ENCODE measurements around the gene SLC19A1.

SLC19A1 gene

DNA sequence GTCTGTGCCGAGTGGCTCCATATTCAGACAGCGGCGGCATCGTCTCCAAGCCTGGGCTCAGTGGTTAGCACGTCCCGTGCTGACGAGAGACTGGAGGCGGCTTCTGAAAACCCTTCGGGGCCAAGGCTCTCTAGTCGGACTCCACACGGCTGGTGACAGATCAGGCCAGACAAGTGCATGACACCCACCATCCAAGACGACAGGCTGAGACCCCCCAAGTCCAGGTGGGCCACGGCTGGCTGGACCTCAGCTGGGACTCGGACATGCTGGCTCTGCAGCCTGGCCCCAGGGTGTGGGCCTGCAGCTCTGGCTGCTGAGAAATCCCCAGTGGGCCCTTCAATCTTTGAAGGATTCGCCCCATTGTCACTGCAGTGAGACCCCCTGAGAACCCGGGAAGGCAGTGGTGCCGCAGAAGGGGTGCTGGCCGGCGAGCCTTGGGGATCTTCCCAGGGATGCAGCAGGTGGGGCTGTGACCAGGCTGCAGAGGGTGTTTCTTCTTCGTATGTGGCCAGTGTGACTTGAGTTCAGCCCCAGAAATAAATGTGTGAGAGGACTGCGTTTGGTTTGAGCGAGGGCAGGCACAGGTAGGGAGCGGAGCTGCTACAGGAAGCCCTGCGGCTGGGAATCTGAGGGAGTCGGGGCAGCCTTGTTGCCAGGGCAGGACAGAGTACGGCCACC, 15.9 kb upstream of the SLC19A1 start:
- DNase-seq, result no peak

DNA sequence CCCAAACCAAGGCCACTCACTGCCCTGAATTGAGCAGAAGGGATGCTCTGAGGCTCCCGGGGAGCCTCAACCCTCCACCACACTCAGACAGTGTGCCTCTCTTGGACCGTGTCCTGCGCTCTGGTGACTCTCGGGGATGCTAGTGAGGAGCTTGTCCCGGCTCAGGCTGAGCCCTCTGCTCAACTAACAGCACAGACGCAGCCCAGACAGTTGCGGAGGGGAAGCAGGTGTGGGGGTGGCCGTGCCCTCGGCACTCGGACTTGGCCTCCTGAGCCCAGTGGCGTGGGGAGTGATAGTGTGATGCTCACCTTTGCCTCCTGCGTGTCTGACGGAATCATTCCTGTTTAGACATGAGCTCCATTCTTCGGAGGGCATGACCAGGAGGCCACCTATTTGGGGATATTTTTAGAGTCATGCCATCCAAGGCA, 15.4 kb upstream of the SLC19A1 start:
- no peak for DNase-seq

DNA sequence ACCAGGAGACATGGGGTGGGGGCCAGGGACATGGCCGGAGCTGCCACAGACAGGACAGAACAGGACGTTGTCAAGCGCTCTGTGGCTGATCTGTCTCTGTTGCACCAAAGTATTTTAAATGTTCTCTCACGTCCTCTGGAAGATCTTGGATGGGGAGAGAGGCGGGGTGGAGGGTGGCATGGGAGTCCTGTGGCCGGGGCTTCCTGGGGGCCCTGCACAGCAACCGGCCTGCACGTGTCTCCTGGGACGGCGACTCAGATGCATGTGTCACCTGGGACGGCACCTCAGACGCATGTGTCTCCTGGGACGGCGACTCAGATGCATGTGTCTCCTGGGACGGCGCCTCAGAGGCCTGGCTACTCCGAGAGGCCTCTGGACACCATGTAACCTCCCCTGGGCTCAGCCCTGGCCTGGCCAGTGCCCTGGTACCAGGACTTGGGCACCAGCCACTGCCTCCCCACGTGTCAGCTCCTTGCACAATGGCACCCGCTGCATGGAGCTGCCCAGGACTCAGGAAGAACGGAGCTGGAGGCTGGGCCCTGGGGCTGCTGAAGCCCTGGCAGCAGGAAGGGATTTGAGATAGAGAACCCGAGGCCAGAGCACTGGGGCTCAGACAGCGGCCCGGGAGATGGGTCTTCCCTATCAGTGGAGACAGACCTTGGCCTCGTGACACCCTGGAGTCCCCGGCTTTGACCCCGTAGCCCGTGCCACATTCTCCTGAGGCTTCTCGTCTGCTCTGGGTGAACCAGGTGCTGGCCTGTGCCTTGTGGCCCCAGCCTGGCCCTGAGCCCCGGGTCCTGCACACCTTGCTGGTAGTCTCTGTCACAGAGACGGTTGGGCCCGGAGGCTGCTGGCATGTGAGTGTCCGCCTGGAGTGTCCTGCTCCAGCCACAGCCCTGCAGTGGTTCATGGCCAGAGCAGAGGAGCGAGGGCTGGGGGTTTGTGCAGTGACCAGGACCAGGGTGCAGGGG, 14.7 kb upstream of the SLC19A1 start:
- no peak for DNase-seq

DNA sequence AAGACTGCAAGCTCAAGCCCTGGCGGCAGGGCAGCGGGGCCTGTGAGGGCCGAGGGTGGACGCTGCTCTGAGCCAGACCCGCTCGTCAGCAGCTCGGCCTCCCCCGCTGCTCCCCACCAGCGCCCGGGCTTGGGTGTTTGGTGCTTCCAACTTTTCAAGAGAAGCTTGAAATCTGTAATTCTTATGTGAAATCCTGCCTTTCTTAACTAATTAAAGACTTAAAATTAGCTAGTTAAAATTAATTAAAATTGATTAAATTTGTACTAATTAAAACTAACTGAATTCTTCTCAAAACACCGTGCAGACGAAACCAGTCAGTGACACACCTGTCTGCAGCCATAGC, 14.0 kb upstream of the SLC19A1 start:
- DNase-seq, result no peak

DNA sequence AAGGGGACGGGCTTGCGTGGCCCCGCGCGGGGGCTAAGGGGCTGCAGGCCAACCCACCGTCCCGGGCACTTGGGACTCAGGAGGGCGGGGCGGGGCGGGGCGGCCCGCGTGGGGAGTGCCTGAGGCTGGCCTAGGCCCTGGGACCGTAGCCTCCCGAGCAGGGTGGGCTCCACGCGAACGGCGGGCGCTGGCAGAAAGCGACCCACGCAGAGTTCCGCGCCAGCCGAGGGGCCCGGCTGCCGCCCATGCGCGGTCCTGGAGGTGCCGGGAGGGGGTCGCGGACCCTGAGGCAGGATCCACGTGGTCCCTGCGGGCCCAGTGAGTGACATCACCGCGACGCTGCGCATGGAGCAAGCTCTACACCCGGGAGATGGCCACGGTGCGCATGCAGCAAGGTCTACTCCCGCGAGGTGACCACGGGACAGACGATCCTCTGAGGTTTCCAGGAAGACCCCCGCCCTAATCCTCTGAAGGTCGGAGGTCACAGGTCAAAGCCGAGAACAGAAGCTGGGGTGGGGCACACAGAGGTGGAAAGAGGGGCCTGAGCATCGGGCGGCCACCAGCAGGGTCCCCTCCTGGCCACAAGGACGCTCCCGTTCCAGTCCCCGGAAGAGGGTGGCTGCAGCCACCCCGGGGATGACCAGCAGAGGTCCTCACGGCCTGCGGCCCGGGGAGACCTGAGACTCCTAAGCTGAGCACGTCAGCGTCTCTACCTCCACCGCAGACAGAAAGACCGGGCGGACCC, 13.5 kb upstream of the SLC19A1 start:
- DNase-seq, result peak; percentile 73 to 75

DNA sequence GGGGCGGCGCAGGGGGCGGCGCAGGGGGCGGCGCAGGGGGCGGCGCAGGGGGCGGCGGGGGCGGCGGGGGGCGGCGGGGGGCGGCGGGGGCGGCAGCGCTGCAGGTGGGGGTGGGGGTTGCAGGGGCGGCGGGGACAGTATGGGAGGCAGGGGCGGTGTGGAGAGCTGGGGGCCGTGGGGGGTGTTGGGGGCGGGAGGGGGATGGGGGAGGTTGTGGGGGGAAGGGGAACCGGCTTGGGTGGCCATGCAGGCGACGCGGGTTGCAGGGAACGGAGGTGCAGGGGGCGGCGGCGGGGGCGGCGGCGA, 13.0 kb upstream of the SLC19A1 start:
- DNase-seq, result no peak

DNA sequence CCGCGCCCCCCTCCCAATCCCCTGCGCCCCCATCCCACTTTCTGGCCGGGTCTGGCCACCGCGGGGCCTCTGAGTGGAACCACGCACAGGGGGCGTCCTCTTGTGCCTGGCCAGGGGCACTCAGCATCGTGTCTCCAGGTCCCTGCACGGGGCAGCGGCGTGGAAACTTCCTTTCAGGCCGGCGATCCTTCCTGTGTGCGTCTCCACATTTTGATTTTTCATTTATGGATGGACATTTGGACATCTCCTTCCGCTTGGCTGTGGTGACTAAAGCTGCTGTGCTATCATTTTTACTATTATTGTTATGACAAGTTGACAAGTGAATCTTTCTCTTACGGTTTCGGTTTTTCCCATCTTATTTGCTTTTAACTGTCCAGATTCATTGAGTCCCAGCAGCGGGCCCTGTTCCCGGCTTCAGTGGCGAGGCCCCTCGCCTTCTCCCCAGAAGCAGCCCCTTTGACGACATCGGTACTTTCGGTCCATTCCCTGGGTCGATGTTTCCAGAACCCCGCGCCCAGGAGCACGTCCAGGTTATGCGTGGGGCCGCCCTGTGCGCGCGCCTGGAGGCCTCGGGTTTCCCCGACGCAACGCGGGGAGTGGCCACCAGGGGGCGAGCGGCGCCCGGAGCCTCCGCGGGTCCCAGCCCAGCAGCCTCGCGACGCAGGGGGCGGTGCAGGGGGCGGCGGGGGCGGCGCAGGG, 12.4 kb upstream of the SLC19A1 start:
- peak; percentile 73 to 74 for DNase-seq

DNA sequence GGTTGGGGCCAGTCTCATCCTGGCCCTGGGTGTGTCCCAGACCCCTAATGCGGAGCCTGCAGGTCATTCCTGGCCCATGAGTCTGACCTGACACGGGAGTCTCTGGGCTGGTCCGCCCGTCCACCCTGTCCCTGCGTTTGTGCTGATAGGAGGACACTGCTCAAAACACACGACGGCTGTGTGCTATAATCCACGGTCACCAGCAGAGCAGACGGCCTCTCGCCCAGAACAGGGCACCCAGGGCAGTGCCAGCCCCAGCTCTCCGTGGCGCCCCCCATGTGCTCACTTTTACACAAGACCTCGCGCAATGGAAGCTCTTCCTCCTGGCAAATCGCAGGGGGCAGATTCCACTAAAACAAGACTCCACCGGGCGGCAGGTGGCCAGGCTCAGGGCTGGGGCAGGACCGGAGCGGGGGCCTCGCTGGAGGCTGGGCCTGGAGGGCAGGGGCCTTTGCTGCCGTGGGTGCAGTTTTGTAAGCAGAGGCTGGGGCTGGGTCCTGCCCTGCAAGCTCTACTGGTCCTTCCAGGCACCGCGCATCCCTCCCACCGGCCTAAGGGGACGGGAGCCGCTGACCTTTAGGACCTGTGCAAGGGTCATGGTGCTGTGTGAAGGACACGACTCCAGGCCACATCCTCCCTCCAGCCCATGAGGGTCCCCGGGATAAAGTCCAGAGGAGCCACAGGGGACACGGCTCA, 10.6 kb upstream of the SLC19A1 start:
- no peak for DNase-seq

DNA sequence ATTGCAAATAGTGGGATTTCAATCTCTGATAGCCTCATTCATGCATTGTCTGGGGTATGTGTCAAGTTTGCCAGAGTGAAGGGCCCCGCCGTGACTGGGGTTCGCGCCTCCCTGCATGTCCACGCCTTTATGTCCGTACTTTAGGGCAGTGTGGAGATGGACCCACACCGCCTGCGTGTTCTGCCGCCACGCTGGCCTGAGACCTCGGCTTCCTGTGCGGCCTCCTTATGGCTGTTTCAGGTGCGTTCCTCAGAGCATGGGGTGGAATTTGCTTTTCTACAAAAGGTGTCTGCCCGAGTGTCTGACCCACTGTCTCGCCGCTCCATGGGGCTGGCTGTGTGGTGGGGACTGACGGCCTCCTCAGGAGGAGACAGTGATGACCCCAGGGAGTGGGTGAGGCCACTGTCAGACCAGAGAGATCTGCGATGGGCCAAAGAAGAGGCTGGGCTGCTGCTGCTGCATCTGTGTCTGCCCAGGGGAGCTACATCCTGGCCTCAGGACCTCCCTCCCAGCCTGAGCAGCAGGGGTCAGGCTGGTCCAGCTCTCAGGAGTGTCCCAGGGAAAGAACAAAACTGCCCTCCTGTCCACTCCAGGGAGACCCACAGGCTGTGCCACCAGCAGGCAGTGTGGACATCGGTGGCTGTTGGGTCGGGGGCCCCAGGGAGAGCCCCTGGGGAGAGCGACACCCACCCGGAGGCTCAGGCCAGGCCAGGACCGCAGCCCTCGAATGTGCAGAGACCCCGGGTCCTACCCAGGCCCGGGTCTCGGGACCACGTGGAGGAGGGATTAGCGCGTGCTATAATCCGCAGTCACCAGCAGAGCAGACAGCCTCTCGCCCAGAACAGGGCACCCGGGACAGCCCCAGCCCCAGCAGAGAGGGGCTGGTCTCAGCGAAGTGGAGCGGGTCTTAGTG, 9.8 kb upstream of the SLC19A1 start:
- DNase-seq, result no peak

DNA sequence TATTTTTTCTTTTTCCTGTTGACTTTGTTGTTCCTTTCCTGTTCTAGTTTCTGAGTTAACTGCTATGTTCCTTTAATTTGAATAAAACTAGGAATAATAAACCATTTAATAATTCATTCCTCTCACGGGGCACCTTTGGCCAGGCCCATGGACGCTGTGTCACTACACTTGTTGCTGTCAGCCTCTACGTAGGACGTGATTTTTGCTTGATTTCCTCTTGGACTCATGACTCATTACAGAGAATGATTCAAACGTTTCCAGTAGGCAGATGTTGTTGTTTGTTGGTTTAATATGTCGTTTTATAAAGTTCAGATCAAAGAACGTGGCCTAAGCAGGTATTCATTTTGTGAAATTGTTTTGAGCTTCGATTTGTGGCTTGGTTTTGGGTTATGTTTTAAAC, 9.1 kb upstream of the SLC19A1 start:
- DNase-seq, result peak; percentile 88 to 91

DNA sequence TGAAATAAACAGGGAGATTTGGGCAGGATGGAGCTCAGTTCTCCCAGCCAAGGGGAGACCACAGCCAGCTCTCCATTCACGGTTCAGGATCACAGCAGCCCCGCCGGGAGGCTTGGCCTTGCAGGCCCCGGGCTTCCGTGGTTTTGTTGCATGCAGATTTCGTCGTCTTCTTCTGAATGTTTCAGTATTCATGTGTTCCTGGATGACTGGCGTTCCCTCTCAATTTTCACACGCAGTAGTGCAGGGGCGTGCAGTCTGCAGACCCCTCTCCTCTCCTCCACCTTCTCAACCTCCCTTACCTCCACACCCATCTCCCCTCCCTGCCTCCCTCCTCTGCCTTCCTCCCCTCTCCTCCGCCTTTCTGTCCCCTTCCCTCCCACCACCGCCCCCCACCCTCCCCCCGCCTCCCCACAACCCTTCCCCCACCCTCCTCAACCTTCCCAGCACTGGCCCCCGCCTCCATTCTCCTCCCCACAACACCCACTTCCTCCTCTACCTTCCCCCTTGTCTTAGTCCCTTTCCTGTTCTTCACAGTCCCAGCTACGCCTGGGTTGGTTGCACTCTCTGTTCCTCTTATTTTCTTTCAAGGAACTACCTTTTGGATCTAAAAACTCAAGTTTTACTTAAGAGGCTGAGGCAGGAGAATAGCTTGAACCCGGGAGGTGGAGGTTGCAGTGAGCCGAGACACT, 8.4 kb upstream of the SLC19A1 start:
- DNase-seq, result peak; percentile 80 to 88

DNA sequence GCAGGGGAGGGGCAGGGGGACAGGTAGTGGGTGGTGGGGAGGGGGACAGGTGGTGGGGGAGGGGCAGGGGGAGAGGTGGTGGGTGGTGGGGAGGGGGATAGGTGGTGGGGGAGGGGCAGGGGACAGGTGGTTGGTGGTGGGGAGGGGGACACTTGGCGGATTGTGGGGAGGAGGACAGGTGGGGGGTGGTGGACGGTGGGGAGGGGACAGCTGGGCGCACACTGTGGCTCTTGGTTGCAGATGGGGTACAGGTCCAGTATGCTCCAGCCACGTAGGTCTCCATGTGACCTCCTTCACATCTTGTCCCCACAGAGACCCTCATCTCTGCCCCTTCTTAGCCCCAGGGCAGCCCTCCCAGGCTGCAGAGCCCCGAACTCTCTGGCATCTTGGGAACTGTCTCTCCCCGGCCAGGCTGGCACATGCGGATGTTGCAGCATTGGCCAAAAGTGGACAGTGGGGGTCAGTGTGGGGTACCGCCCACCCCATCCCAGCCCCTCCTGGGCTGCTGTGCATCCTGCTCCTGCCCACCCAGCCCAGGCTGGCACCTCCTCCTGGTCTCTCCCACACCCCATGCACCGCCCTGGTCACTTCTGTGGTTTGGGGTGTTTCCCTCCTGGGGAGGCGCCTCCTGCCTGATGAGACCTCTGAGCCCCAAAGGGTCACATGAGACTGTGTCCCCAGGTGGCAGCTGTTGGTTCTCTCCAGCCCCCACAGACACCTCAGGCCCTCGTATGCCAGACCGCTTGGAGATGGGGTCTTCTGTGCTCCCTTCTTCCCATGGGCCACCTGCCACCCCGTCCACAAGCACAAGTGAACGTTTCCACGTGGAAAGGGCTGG, 7.6 kb upstream of the SLC19A1 start:
- peak in 1 of 2 donors; percentile 10 for DNase-seq

DNA sequence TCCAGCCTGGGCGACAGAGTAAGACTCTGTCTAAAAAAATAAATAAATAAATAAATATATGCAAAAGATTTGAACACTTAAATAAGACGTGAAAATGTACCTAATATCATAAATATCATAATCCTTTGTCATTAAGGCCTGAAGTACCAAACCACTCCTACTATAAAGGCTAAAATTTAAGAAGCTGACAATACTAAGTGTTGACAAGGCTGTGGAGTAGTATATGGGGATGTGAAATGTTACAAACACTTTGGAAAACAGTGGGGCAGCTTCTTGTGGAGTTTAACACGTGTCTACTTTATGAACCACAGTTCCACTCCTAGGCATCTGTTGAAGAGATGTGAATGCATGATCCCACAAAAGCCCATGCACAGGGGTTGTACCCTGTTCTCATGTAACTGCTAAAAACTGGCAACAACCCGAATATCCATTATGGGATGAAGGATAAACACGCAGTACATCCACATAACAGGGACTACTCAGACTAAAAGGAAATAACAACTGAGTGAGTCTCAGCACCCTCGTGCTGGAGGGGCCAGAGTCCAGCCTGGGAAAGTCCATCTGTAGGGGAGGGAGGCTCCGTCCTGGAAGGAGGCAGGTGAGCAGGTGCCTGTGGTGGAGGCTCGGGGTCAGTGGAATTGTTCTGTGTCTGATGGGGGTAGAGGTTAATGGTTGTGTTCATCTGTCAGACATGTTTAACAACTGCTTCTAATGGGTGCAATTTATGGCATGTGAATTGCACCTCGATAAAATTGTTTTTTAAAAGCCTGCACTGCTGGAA, 6.7 kb upstream of the SLC19A1 start:
- no peak for DNase-seq

DNA sequence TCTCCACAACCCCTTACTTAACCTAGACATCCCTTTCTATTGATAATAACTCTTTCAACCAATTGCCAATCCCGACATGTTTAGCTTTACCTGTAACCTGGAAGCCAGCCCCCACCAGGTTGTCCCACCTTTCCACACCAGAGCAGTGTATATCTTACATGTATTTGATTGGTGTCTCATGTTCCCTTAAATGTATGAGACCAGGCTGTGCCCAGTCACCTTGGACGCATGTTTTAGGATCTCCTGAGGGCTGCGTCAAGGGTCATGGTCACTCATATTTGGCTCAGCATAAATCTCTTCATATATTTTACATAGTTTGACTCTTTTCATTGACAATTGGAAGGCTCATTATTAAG, 5.3 kb upstream of the SLC19A1 start:
- no peak for DNase-seq

DNA sequence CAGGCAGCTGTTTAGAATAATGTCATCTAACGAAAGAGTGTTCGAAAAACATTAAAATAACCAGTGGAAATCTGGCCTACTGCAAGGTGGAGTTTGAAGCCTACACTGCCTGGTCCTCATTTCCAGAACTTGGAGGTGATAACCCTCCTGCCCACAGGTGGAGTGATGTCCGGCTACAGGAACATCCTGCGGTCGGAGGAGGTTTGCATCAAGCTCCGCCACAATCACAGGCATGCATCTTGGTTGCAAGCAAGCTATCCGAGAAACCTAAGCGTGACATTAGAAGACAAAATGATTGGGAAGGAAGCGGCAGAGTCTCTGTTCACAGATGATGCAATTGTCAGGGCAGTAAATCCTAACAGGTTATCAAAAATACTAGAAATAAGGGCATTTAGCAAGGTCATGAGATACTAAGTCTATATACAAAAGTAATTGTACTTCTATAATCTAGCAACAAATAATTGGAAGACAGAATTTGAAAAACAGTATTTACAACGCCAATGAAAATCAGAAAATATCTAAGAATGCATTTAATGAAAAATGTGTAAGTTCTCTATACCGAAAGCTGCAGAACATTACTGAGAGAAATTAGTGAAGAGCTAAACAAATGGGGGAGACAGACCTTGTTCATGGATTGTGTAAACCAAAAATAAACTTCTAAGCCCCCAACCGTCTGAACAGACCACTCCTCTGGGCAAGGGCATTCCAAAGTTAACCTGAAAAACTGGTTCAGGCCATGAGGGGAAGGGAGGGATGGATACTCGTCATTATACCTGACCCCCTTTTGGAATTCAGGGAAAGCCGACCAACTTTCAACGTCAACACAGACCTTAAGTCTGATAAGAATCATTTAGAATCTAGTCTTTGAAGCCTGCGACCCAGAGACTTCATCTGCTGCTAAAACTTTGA, 4.7 kb upstream of the SLC19A1 start:
- no peak for DNase-seq

DNA sequence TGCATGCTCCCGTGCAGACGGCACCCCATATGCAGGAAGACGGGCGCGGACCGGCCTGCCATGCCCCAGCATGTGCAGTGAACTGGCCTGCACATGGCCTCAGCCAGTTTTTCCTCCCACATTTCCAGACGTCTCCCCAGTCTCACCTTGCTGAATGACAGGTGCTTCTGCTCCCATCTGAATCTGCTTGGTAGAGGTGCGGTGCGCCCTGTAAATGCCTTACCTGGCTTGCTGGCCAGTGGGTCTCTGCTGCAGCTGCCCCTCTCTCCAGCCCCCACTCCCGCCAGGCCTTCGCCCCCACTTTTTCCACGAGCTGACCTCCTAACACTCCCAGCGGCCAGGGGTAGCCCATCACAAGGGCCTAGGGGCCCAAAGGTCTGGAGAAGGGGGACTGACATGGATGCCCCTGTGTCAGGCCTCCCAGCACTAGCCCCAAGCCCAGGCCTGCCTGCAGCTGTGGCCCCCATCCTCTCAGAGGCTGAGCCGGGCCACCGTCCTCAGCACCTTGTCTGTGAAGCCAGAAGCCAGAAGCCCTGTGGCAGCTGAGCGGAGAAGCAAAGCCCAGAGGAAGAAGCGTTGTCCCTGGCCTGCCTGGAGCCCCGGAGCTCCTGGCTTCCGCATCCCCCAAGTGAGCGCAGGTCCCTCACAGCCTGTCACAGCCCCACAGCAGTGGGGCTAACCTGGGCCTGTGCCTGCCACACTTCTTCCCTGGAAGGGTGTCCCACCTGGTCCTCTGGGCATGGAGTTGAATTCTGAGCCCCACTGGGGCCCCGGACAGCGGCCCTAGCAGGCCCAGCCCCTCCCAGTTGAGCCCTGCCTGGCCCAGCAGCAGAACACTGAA, 3.7 kb upstream of the SLC19A1 start:
- DNase-seq, result no peak

DNA sequence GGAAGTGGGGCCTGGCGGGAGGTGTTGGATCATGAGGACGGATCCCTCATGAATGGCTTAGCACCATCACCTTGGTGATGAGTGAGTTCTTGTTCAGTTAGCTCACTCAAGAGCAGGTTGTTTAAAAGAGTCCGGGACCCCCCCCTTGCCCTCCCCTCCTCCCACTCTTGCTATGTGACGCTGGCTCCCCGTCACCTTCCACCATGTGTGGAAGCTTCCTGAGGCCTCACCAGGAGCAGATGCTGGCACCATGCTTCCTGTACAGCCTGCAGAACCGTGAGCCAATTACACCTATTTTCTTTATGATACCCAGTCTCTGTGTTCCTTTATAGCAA, 3.0 kb upstream of the SLC19A1 start:
- no peak for DNase-seq

Data from inflammatory macrophage (primary cell).